ENCODE data around the gene C11orf52. TPM values are rescaled to one million over a fixed set of nuclear protein-coding genes. Genes with fewer than 3 reads are reported as not detected.
"Not testable (repeated sequence)": the region's sequence is repeated elsewhere in the genome, so short reads cannot be mapped to it uniquely, and the experiment has no call there.

C11orf52 gene
- polyA plus RNA-seq, 1 donor, result 3.1 TPM

DNA sequence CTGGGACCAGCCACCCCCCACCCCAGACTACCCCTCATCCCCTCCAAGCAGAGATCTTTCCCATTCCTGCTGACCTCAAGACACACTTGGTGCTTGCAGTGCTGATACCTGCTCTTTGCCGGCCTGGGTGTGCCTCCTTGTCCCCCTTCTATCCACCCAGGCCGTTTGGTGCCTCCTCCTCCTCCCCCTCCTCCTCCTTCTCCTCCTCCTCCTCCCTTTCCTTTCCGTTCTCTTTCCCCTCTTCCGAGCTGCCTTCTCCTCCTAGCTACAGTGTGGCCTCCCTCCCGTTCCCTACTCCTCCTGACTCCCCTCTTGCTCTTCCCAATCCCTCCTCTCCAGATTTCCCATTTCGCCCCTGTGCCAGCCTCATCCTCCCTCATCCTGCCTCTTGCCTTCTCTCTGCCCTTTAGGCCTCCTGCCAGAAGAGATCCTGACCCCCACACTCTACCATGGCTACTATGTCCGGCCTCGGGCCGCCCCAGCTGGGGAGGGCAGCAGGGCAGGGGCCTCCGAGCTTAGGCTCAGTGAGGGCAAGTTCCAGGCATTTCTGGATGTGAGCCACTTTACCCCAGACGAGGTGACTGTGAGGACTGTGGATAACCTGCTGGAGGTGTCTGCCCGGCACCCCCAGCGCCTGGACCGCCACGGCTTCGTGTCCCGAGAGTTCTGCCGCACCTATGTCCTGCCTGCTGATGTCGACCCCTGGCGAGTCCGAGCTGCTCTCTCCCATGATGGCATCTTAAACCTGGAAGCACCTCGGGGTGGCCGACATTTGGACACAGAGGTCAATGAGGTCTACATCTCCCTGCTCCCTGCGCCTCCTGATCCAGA, 5.5 kb upstream of the C11orf52 start:
- DNase-seq (ENCODE audit: low read depth), result no peak

DNA sequence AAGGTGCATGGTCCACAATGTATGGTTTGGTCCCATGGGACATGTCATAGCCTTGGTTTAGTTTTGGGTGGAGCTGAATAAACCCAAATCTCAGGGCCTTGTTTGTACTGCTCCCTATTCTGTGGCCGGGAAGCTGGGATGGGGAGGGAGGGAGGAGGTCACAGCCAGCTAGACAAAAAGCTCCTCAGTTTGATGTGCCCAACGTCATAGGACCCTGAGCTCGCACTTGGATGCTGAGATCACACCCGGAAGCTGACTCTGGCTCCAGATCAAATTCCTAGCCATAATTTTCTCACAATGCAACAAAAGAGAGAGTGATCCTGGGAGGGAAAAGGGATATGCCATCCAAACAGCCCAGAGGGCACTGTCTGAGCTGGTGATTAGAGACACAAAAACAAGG, 4.7 kb upstream of the C11orf52 start:
- no peak for DNase-seq (ENCODE audit: low read depth)

- DNase-seq (ENCODE audit: low read depth), result no peak
Measured at GRCh38 chr11:111916768-111917167, 1.9 kb upstream of the C11orf52 start.

DNA sequence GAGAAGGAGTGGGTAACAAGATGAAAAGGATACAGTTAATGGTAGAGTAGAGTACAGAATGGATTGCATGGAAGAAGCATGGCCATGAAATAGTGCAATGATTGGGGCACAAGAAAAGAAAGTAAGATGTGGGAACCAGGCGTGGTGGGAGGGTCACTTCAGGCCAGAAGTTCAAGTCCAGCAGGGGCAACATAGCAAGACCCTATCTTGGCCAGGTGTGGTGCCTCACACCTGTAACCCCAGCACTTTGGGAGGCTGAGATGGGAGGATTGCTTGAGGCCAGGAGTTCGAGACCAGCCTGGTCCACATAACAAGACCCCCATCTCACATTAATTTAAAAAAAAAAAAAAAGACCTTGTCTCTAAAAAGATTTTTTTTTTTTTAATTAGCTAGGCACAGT, 1.4 kb upstream of the C11orf52 start:
- no peak for DNase-seq (ENCODE audit: low read depth)

- no peak for DNase-seq (ENCODE audit: low read depth)
Measured at GRCh38 chr11:111917788-111918187, 925 bp upstream of the C11orf52 start.

GRCh38 chr11:111920908-111921307, 2.2 kb downstream of the C11orf52 start:
- DNase-seq (ENCODE audit: low read depth), result no peak

DNA sequence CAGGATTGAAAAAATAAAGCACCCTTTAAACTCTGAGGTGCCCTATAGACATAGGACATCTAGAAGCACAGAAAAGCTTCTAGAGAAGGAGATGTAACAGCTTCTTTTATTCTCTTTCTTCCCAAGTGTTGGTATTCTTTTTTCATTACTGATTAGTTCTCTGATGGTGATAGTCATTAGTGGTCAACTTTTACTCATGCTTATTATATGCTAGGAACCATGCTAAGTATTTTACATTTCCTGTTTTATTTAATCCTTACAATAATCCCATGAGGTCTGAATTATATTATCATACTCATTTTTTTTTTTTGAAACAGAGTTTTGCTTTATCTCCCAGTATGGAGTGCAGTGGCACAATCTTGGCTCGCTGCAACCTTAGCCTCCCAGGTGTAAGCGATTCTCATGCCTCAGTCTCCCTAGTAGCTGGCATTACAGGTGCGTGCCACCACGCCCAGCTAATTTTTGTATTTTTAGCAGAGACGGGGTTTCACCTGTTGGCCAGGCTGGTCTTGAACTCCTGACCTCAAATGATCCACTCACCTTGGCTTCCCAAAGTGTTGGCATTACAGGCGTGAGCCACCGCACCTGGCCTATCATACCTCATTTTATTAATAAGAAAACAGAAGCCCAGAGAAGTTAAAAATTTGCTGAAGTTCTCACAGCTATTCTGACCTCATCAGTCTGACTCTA, 3.0 kb downstream of the C11orf52 start:
- no peak for DNase-seq (ENCODE audit: low read depth)

- DNase-seq (ENCODE audit: low read depth), result no peak
Measured at GRCh38 chr11:111922803-111923202, 4.1 kb downstream of the C11orf52 start.

- no peak for DNase-seq (ENCODE audit: low read depth)
Measured at GRCh38 chr11:111923351-111923788, 4.7 kb downstream of the C11orf52 start.

GRCh38 chr11:111923951-111924350, 5.2 kb downstream of the C11orf52 start:
- DNase-seq (ENCODE audit: low read depth), result no peak

DNA sequence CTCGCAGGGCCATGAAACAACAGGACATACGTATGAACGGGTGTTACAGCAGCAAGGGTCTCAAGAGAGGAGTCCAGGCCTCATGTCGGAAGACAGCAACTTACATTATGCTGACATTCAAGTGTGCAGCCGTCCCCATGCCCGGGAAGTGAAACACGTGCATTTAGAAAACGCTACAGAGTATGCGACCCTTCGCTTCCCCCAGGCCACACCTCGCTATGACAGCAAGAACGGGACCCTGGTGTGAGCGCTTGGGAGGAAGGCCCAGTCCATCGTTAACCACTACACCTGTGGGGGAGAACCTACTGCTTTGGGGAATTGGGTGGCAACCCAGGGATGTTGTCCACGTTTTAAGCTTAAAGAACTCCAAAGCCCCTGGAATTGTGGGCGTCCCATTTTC, 7.2 kb downstream of the C11orf52 start:
- no peak for DNase-seq (ENCODE audit: low read depth)

DNA sequence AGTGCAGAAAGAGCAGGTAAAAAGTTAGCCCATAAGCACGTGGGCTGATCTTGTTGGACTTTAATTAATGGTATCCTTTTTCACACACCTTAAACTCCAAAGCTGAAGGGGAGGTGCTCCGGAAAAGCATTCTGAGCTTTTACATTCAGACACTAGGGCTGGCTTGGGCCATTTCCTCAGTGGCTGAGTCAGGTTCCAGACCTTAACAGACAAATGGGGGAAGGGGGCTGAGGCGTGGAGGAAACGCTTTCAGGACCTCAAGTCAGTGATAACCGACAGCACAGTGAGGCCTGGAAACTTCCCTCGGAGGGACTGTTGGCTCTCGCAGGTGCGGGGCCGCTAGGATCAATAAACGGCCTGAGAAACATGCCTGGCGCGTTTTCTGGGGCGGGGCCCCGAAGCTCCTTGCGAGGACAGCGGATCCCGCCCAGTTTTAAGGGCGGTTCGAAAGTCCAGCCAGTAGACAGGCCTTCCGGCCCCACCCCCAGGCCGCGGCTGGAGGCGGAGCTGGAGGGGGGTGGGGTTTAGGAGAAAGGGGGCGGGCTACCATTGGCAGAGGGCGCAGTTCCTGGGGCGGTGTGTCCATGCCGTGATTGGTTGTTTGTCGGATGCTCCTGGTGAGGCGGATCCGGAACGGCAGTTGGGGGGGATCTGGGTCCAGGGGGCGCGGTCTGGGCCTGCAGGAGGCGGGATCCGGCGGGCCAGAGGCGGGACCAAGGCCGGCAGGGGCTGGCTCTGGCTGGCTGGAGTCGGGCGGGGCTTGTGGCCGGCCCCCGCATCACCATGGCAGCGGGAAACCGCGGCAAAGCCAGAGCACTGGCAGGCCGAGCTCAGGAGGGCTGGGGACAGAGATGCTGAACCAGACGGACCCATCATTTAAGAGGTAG, 8.0 kb downstream of the C11orf52 start:
- DNase-seq (ENCODE audit: low read depth), result peak; percentile 92

DNA sequence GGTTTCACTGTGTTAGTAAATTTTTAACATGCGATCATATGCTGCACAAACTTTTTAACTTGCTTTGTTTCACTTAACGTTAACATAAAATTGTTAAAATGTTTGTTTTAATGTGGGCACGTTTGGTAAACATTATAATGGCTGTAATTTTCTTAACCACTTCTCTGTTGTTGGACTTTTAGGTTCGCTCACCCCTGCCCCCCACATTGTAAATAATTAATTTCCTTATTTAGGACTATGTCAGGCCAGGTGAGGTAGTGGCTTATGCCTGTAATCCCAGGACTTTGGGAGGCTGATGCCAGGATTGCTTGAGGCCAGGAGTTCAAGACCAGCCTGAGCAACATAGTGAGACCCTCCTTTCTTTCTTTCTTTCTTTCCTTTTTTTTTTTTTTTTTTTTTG, 11.8 kb downstream of the C11orf52 start:
- no peak for DNase-seq (ENCODE audit: low read depth)

DNA sequence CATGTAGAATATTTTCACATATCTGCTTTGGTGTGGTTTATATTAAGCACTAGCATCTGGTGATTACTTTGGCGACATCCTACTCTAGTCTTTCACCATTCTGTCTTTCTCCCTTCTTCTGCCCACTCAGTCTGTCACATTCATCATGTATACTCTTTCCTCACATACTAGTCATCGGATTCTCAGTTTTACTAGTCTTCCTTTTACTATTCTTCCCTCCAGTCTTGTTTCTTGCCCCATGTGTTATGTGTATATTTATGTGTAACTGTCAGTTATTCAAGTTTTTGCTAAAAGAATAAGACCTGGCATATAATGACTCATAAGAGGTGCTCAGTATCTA, 13.9 kb downstream of the C11orf52 start:
- no peak for DNase-seq (ENCODE audit: low read depth)

DNA sequence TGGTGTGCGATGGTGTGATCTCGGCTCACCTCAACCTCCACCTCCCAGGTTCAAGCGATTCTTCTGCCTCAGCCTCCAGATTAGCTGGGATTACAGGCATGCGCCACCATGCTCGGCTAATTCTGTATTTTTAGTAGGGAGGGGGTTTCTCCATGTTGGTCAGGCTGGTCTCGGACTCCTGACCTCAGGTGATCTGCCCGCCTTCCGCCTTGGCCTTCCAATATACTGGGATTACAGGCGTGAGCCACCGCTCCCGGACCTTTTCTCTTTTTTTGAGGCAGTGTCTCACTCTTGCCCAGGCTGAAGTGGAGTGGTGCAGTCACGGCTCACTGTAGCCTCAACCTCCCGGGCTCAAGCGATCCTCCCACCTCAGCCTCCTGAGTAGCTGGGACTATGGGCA, 14.5 kb downstream of the C11orf52 start:
- DNase-seq (ENCODE audit: low read depth), result not testable (repeated sequence)

DNA sequence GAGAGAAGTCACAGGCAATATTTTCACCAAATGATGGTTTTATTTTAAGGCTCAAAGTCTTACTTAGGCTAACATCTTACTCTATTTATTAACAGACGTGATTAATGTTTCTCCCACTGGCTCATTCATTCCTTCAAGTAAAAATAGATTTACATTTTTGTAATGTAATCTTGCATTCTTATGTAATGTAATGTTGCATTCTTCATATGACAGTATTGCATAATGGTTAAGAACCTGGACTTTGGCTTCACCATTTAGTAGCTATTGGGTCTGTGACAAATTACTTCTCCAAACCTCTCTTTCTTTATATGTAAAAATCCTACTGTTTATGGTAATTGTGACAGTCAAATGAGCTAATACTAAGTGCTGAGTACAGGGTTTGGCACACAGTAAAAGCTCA, 15.2 kb downstream of the C11orf52 start:
- DNase-seq (ENCODE audit: low read depth), result no peak

- no peak for DNase-seq (ENCODE audit: low read depth)
Measured at GRCh38 chr11:111934306-111934705, 15.6 kb downstream of the C11orf52 start.

DNA sequence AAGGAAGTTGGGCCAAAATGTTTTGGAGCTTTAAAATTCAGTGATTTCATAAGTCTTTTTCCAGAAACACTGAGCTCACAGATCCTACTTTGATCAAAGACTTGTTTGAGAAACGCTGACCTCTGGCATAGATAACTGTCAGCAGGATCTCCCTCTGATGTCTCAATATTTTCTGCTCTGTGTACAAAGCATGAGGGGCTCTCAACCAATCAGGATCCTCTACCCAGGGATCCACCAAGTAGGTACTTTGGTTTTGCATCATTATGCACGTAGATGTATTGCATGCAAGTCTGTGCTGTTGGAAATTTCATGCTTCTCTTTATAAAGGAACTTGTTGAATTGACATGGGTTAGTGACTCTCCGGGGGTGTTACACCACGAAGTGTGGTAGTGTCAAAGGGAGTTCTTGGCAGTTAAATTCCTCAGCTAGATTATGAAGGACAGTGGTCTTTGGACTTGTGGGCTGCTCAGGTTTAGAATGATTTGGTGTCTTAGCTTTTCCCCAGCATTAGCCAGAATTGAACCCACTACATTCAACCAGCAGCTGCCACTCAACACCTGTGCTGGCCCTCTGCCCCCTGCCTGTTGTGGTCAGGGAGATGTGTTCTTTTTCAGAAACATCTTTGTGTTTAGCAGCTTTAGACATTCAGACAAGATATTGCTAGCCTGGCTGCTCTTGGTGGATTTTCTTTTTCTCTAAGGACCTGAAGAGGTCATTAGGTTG, 16.8 kb downstream of the C11orf52 start:
- no peak for DNase-seq (ENCODE audit: low read depth)

- DNase-seq (ENCODE audit: low read depth), result no peak
Measured at GRCh38 chr11:111936040-111936540, 17.4 kb downstream of the C11orf52 start.

GRCh38 chr11:111937461-111937769, 18.7 kb downstream of the C11orf52 start:
- no peak for DNase-seq (ENCODE audit: low read depth)

DNA sequence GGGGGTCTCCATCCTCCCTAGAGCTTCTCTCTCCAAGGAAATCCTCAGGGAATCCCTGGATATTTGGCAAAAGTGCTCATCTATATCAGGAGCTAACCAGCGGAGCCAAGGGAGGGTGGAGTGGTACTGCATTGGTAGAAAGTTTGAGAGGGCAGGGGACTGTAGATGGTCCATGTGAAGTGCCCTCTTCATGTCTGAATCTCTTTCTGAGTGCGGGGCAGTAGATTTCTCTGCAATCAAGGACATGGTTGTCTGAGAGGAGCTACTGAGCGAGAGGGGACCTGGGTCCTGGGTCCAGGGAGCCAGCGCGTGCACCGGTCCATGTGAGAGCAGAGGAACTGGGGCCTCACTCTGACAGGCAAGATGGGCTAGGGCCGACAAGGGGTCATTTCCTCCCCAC, 19.1 kb downstream of the C11orf52 start:
- DNase-seq (ENCODE audit: low read depth), result no peak
